Lower leg skin (tissue), 3 donors: Measurements from ENCODE around the gene PGA5.
"Not testable (repeated sequence)": the region's sequence is repeated elsewhere in the genome, so short reads cannot be mapped to it uniquely, and the experiment has no call there.

Source experiments
- CTCF ChIP-seq, 3 donors: fragments of 450-650 bp; IDR thresholded peaks; one replicate each; pipeline ENCODE4 v1.5.1; 2016; ENCODE audit warnings: antibody characterized with exemption in 3 of 3, mild to moderate bottlenecking in 3 of 3, moderate library complexity in 2 of 3
- POLR2A ChIP-seq, 2 donors: fragments of 450-650 bp; IDR thresholded peaks; one replicate each; pipeline ENCODE4 v1.6.1; 2016 to 2017; ENCODE audit warnings: antibody characterized with exemption in 2 of 2, mild to moderate bottlenecking in 1 of 2, moderate library complexity in 1 of 2

- not testable (repeated sequence) for TF ChIP-seq CTCF, POLR2A (IDR thresholded peaks at IDR 0.05)
These were observed 11.5 kb upstream of the PGA5 start for GRCh38 chr11:61229458-61229857.
